ENCODE data around the gene SCYGR5. TPM values are rescaled to one million over a fixed set of nuclear protein-coding genes. Genes with fewer than 3 reads are reported as not detected.
A peak's percentile ranks its signal among the peaks of the same experiment; 100 is the strongest.

Gene SCYGR5
- polyA plus RNA-seq, 3 donors = not detected

- H3K27ac ChIP-seq (ENCODE audit: low read depth in 1 of 2, low read length in 2 of 2) = no peak overlapping the region
- H3K4me3 Mint-ChIP-seq = no peak overlapping the region
- no peak overlapping the region for H3K4me3 ChIP-seq (replicated peaks in 1 of 3; ENCODE audit: low read depth in 2 of 3, low read length in 3 of 3)
- no peak for TF ChIP-seq CTCF (IDR thresholded peaks at IDR 0.05)
- intact Hi-C loops (cut with micrococcal nuclease) = loop anchor here in 1 of 2 donors (10.0 kb wide), 1 partner anchor 211 kb away; no protein-coding TSS in a partner anchor
- H3K4me1 ChIP-seq (ENCODE audit: control insufficient read depth in 1 of 2, insufficient read depth in 2 of 2, low read length in 2 of 2) = no peaks in the 10 kb centered on the region
- H3K36me3 ChIP-seq (replicated peaks in 1 of 2; ENCODE audit: control insufficient read depth in 1 of 2, insufficient read depth in 2 of 2, low read length in 2 of 2) = no peaks in the 10 kb centered on the region
- H3K36me3 Mint-ChIP-seq = no peaks in the 10 kb centered on the region
- H3K27me3 Mint-ChIP-seq (ENCODE audit: low read depth in 3 of 3) = peaks cover 3 to 14% (median 6%) of the 10 kb centered on the region in 3 donors
- no CpG with 5 or more reads among the region's 4 CpGs for WGBS (ENCODE audit: insufficient coverage)
- H3K9me3 Mint-ChIP-seq = no peaks in the 10 kb centered on the region
- no peaks in the 10 kb centered on the region for H4K20me1 ChIP-seq (ENCODE audit: insufficient read depth, low read length)
- no peak overlapping the region for H3K9ac ChIP-seq (ENCODE audit: insufficient read depth, low read length, poor library complexity, severe bottlenecking)
- peak in 1 of 3 donors; percentile 12 for DNase-seq
- no peaks in the 10 kb centered on the region for H3K9me3 ChIP-seq (replicated peaks in 1 of 2; ENCODE audit: control insufficient read depth in 1 of 2, insufficient read depth in 1 of 2, low read length in 2 of 2)
- H3K79me2 ChIP-seq (ENCODE audit: insufficient read depth, low read length) = no peaks in the 10 kb centered on the region
- no peaks in the 10 kb centered on the region for H3K27me3 ChIP-seq (ENCODE audit: control insufficient read depth in 2 of 2, insufficient read depth in 2 of 2, low read length in 2 of 2)
- H2AFZ ChIP-seq (ENCODE audit: insufficient read depth, low read depth, low read length, poor library complexity, severe bottlenecking) = no peak overlapping the region
- H3K4me2 ChIP-seq (replicated peaks; ENCODE audit: extremely low read depth, low read length, poor library complexity, severe bottlenecking) = no peak overlapping the region
- H3K4me1 Mint-ChIP-seq = peaks cover 2% of the 10 kb centered on the region
- no peak overlapping the region for H3K27ac Mint-ChIP-seq
Measured at GRCh38 chr2:227653419-227653818, 13.2 kb upstream of the SCYGR5 start.

- no peak overlapping the region for H3K4me3 Mint-ChIP-seq
- no peaks in the 10 kb centered on the region for H3K9me3 Mint-ChIP-seq
- Histone ChIP-seq H3K9ac (ENCODE audit: insufficient read depth, low read length, poor library complexity, severe bottlenecking) (no peak overlapping the region), H4K20me1 (ENCODE audit: insufficient read depth, low read length) (no peaks in the 10 kb centered on the region), H3K79me2 (ENCODE audit: insufficient read depth, low read length) (no peaks in the 10 kb centered on the region), H3K27me3 (ENCODE audit: control insufficient read depth in 2 of 2, insufficient read depth in 2 of 2, low read length in 2 of 2) (no peaks in the 10 kb centered on the region), H2AFZ (ENCODE audit: insufficient read depth, low read depth, low read length, poor library complexity, severe bottlenecking) (no peak overlapping the region), H3K9me3 (replicated peaks in 1 of 2; ENCODE audit: control insufficient read depth in 1 of 2, insufficient read depth in 1 of 2, low read length in 2 of 2) (no peaks in the 10 kb centered on the region), H3K27ac (ENCODE audit: low read depth in 1 of 2, low read length in 2 of 2) (no peak overlapping the region), H3K4me3 (replicated peaks in 1 of 3; ENCODE audit: low read depth in 2 of 3, low read length in 3 of 3) (no peak overlapping the region), H3K4me2 (replicated peaks; ENCODE audit: extremely low read depth, low read length, poor library complexity, severe bottlenecking) (no peak overlapping the region), H3K36me3 (replicated peaks in 1 of 2; ENCODE audit: control insufficient read depth in 1 of 2, insufficient read depth in 2 of 2, low read length in 2 of 2) (no peaks in the 10 kb centered on the region), H3K4me1 (ENCODE audit: control insufficient read depth in 1 of 2, insufficient read depth in 2 of 2, low read length in 2 of 2) (no peaks in the 10 kb centered on the region)
- intact Hi-C loops (cut with micrococcal nuclease) = loop anchor here in 1 of 2 donors (10.0 kb wide), 1 partner anchor 210 kb away; no protein-coding TSS in a partner anchor
- peaks cover 3 to 17% (median 6%) of the 10 kb centered on the region in 3 donors for H3K27me3 Mint-ChIP-seq (ENCODE audit: low read depth in 3 of 3)
- H3K4me1 Mint-ChIP-seq = peaks cover 2% of the 10 kb centered on the region
- H3K36me3 Mint-ChIP-seq = no peaks in the 10 kb centered on the region
- no peak for DNase-seq
- H3K27ac Mint-ChIP-seq = no peak overlapping the region
- WGBS (ENCODE audit: insufficient coverage) = 38% methylated on average over 1 of the region's 1 CpG
- TF ChIP-seq CTCF (IDR thresholded peaks at IDR 0.05) = no peak
Measured at GRCh38 chr2:227654426-227654825, 12.2 kb upstream of the SCYGR5 start.

Measured in CD14-positive monocyte (primary cell).